Measurements from ENCODE around the gene SLC49A3. TPM values are rescaled to one million over a fixed set of nuclear protein-coding genes. Genes with fewer than 3 reads are reported as not detected.
A peak's percentile ranks its signal among the peaks of the same experiment; 100 is the strongest.

The SLC49A3 gene
- total and polyA plus RNA-seq, 7 donors, result 1.6 to 3.7 (median 3.0) TPM

- DNase-seq, result peak in 1 of 2 donors; percentile 48
- intact Hi-C loops (cut with DNase I), result no loop called here
- 53 to 58% (median 55%) methylated on average over 8 of the region's 8 CpGs for WGBS, 3 donors
- peak overlapping the region; percentile 93 for H3K27ac ChIP-seq
- H3K27me3 ChIP-seq (ENCODE audit: insufficient read depth in 3 of 3, low read length in 2 of 3), result peaks cover 0 to 3% (median 0%) of the 10 kb centered on the region in 3 donors
- ATAC-seq, result no peak
- no peaks in the 10 kb centered on the region for H3K9me3 ChIP-seq
- TF ChIP-seq CTCF (IDR thresholded peaks at IDR 0.05), result no peak
- H3K36me3 ChIP-seq (ENCODE audit: insufficient read depth in 1 of 2, low read depth in 1 of 2), result peaks cover 5 to 13% of the 10 kb centered on the region in 2 donors
- H3K4me1 ChIP-seq, result peaks cover 53% of the 10 kb centered on the region
- H3K4me3 ChIP-seq, result no peak overlapping the region
Observed at GRCh38 chr4:676871-677235, 12.1 kb downstream of the SLC49A3 start.

GRCh38 chr4:675980-676870 lies 12.7 kb downstream of the SLC49A3 start:
- peak in 1 of 4 donors; percentile 31 for ATAC-seq
- peaks cover 7 to 20% of the 10 kb centered on the region in 2 donors for H3K36me3 ChIP-seq (ENCODE audit: insufficient read depth in 1 of 2, low read depth in 1 of 2)
- TF ChIP-seq CTCF (IDR thresholded peaks at IDR 0.05), result no peak
- WGBS, 3 donors, result 33 to 43% (median 37%) methylated on average over 19 of the region's 19 CpGs
- H3K27ac ChIP-seq, result peak overlapping the region; percentile 93
- peaks cover 0 to 2% (median 0%) of the 10 kb centered on the region in 3 donors for H3K27me3 ChIP-seq (ENCODE audit: insufficient read depth in 3 of 3, low read length in 2 of 3)
- DNase-seq, result peak in 1 of 2 donors; percentile 49
- intact Hi-C loops (cut with DNase I), result no loop called here
- peak overlapping the region; percentile 86 for H3K4me3 ChIP-seq
- H3K4me1 ChIP-seq, result peaks cover 53% of the 10 kb centered on the region
- H3K9me3 ChIP-seq, result no peaks in the 10 kb centered on the region

- ATAC-seq (peak; percentile 4 to 27 (median 16)), DNase-seq (peak in 1 of 2 donors; percentile 45)
- Histone ChIP-seq H3K9me3 (no peaks in the 10 kb centered on the region), H3K36me3 (ENCODE audit: insufficient read depth in 1 of 2, low read depth in 1 of 2) (peaks cover 7 to 28% of the 10 kb centered on the region in 2 donors), H3K27ac (peak overlapping the region; percentile 93), H3K4me1 (peaks cover 47% of the 10 kb centered on the region), H3K27me3 (ENCODE audit: insufficient read depth in 3 of 3, low read length in 2 of 3) (no peaks in the 10 kb centered on the region), H3K4me3 (peak overlapping the region; percentile 86)
- no peak for TF ChIP-seq CTCF (IDR thresholded peaks at IDR 0.05)
- intact Hi-C loops (cut with DNase I), result no loop called here
- 41 to 52% (median 49%) methylated on average over 23 to 26 of the region's 26 CpGs for WGBS, 3 donors
Observed at GRCh38 chr4:675036-675882, 13.7 kb downstream of the SLC49A3 start.

GRCh38 chr4:674172-675035 lies 14.5 kb downstream of the SLC49A3 start, which contains the start of the genes ATP5ME and MYL5:
ATP5ME (minus strand) TSS chr4:674276; CDS start chr4:674247, 29 bp downstream.
MYL5 (plus strand) TSS chr4:674542; CDS start chr4:678027, 3,485 bp downstream.
- ATAC-seq, result peak; percentile 87 to 90 (median 88)
- Histone ChIP-seq H3K36me3 (ENCODE audit: insufficient read depth in 1 of 2, low read depth in 1 of 2) (peaks cover 7 to 28% of the 10 kb centered on the region in 2 donors), H3K9me3 (no peaks in the 10 kb centered on the region), H3K27me3 (ENCODE audit: insufficient read depth in 3 of 3, low read length in 2 of 3) (peaks cover 0 to 3% (median 0%) of the 10 kb centered on the region in 3 donors), H3K27ac (peak within 1 kb of the TSS; percentile 93), H3K4me3 (peak within 1 kb of the TSS; percentile 86), H3K4me1 (peaks cover 46% of the 10 kb centered on the region)
- TF ChIP-seq CTCF (IDR thresholded peaks at IDR 0.05), result peak; percentile 83
- 0% methylated on average over 42 to 84 of the region's 84 CpGs for WGBS, 3 donors
- DNase-seq, result peak; percentile 96 to 99
- intact Hi-C loops (cut with DNase I), result no loop called here
